ENCODE measurements around the gene FBXL19. TPM values are rescaled to one million over a fixed set of nuclear protein-coding genes. Genes with fewer than 3 reads are reported as not detected.

FBXL19 gene
- total RNA-seq, 2 donors from 2014 or later, result 8.6 to 21.1 TPM

GRCh38 chr16:30901201-30902028 lies 22.0 kb upstream of the FBXL19 start:
- Histone ChIP-seq H3K36me3 (replicated peaks in 1 of 2; ENCODE audit: insufficient read depth in 1 of 2, low read depth in 2 of 2) (no peaks in the 10 kb centered on the region), H3K27ac (peak overlapping the region; percentile 74 to 95 (median 85)), H3K27me3 (no peaks in the 10 kb centered on the region), H3K9me3 (no peaks in the 10 kb centered on the region), H3K4me3 (no peak overlapping the region), H3K4me1 (peaks cover 27% of the 10 kb centered on the region)
- intact Hi-C loops (cut with DNase I), result no loop called here
- no peak for ATAC-seq
- WGBS, 2 donors, result 20 to 28% methylated on average over 6 of the region's 6 CpGs
- TF ChIP-seq POLR2A (IDR thresholded peaks at IDR 0.05), result no peak
- TF ChIP-seq CTCF (IDR thresholded peaks at IDR 0.05), result no peak
- no peak for DNase-seq

GRCh38 chr16:30902029-30902972 lies 21.1 kb upstream of the FBXL19 start:
- Histone ChIP-seq H3K9me3 (no peaks in the 10 kb centered on the region), H3K4me3 (peak overlapping the region in 1 of 2 donors; percentile 14), H3K4me1 (peaks cover 21% of the 10 kb centered on the region), H3K27me3 (no peaks in the 10 kb centered on the region), H3K36me3 (replicated peaks in 1 of 2; ENCODE audit: insufficient read depth in 1 of 2, low read depth in 2 of 2) (no peaks in the 10 kb centered on the region), H3K27ac (peak overlapping the region; percentile 74 to 95 (median 85))
- WGBS, 2 donors, result 13 to 54% methylated on average over 17 to 60 of the region's 99 CpGs
- peak; percentile 97 for ATAC-seq
- peak; percentile 72 to 78 (median 76) for DNase-seq
- TF ChIP-seq POLR2A (IDR thresholded peaks at IDR 0.05) (peak in 2 of 3 donors; percentile 55 to 56), CTCF (IDR thresholded peaks at IDR 0.05) (peak in 6 of 7 experiments; percentile 38 to 92 (median 53))
- intact Hi-C loops (cut with DNase I), result no loop called here

GRCh38 chr16:30903002-30903401 lies 20.4 kb upstream of the FBXL19 start:
- no peak overlapping the region for H3K4me3 ChIP-seq
- DNase-seq, result no peak
- intact Hi-C loops (cut with DNase I), result no loop called here
- TF ChIP-seq CTCF (IDR thresholded peaks at IDR 0.05) (no peak), POLR2A (IDR thresholded peaks at IDR 0.05) (no peak)
- peak overlapping the region in 3 of 4 donors; percentile 78 to 95 (median 92) for H3K27ac ChIP-seq
- H3K9me3 ChIP-seq, result no peaks in the 10 kb centered on the region
- H3K27me3 ChIP-seq, result no peaks in the 10 kb centered on the region
- H3K4me1 ChIP-seq, result peaks cover 20% of the 10 kb centered on the region
- 61 to 70% methylated on average over 4 of the region's 4 CpGs for WGBS, 2 donors
- no peak for ATAC-seq
- no peaks in the 10 kb centered on the region for H3K36me3 ChIP-seq (replicated peaks in 1 of 2; ENCODE audit: insufficient read depth in 1 of 2, low read depth in 2 of 2)

- peak in 2 of 4 donors; percentile 16 to 66 for DNase-seq
- Histone ChIP-seq H3K4me3 (no peak overlapping the region), H3K27ac (peak overlapping the region in 3 of 4 donors; percentile 21 to 95 (median 49)), H3K4me1 (peaks cover 20% of the 10 kb centered on the region), H3K27me3 (no peaks in the 10 kb centered on the region), H3K9me3 (no peaks in the 10 kb centered on the region), H3K36me3 (replicated peaks in 1 of 2; ENCODE audit: insufficient read depth in 1 of 2, low read depth in 2 of 2) (no peaks in the 10 kb centered on the region)
- ATAC-seq, result no peak
- intact Hi-C loops (cut with DNase I), result no loop called here
- 81 to 89% methylated on average over 4 of the region's 4 CpGs for WGBS, 2 donors
- TF ChIP-seq POLR2A (IDR thresholded peaks at IDR 0.05) (no peak), CTCF (IDR thresholded peaks at IDR 0.05) (no peak)
Observed at GRCh38 chr16:30903596-30903995, 19.8 kb upstream of the FBXL19 start.

All from body of pancreas (tissue), 4 donors.